ENCODE measurements around the gene BUB1. TPM values are rescaled to one million over a fixed set of nuclear protein-coding genes. Genes with fewer than 3 reads are reported as not detected.

Gene BUB1
- total RNA-seq, 1 experiment from 2014 or later = 80.2 TPM

DNA sequence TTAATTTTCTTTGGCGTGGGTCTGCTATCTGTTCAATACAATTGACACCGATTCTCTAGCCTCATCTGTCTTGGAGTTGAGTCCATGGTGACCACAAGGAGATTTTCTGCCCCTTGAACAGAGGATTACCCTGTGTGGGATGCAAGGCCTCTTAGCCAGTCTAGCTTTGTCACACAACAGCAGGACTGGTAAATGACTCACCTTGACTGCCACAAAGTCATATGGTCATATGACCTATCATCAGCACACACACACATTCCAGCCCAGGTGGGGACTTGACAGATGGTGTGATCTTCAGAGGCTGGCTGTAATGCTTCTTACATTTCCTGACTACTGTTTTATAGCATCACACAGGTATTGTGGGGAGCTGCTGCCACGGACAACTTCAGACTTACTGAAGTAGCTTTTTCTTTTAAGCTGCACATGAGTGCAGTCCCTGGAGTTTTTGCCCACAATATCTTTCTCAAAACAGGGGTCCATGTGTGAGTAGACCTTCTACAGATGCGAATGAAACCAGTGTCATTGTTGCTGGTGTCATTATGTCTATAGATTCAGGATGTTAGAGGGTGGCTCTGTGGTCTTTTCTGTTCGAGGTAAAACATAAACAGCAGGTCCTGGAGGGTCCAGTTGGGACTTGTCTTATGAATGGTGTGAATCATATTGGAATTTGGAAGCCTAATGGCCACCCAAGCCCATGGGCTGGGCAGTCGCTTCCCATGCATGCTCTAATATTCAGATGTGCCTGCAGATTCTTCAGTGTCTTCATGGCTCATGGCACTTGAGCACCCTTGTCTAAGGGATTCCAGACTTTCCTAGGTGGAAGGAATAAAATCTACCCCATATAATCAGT lies 35.9 kb upstream of the BUB1 start:
- no peak overlapping the region for H3K4me3 ChIP-seq (replicated peaks in 1 of 2; ENCODE audit: low read depth in 1 of 2, low read length in 2 of 2)
- RAD21 ChIA-PET (ENCODE audit: low non-redundant PET in 1 of 2, low total read pairs in 2 of 2, uncharacterized antibody in 2 of 2, unreplicated experiment in 2 of 2) = no interaction called here
- H3K9me2 ChIP-seq (ENCODE audit: insufficient read depth) = no peaks in the 10 kb centered on the region
- H3K9me3 ChIP-seq (ENCODE audit: control insufficient read depth in 1 of 2, insufficient read depth in 1 of 2, low read depth in 1 of 2, low read length in 2 of 2) = no peaks in the 10 kb centered on the region
- H4K20me1 ChIP-seq (ENCODE audit: insufficient read depth) = no peaks in the 10 kb centered on the region
- H2AFZ ChIP-seq (ENCODE audit: low read depth, low read length, poor library complexity, severe bottlenecking) = no peak overlapping the region
- H3K4me1 ChIP-seq (ENCODE audit: control insufficient read depth in 1 of 2, insufficient read depth in 2 of 2, low read length in 2 of 2) = peaks cover 0 to 8% of the 10 kb centered on the region in 2 experiments; a peak in 2 of 4 replicates
- no TSS peak for BruUV-seq (replicated peaks)
- intact Hi-C loops (cut with micrococcal nuclease) = no loop called here
- DNase-seq (ENCODE audit: low read depth, low spot score) (no peak), ATAC-seq (peak; percentile 74)
- no peaks in the 10 kb centered on the region for H3K79me2 ChIP-seq (ENCODE audit: insufficient read depth, low read length)
- H3K4me2 ChIP-seq (ENCODE audit: low read length) = peak overlapping the region; percentile 37; the same call in 1 of the 2 replicates
- TF ChIP-seq JUND (IDR thresholded peaks at IDR 0.05) = peak; percentile 41
- TF ChIP-seq RAD21 (IDR thresholded peaks at IDR 0.05; ENCODE audit: low read depth) = no peak
- TF ChIP-seq POLR2A (IDR thresholded peaks at IDR 0.05; ENCODE audit: borderline replicate concordance, extremely low read depth, insufficient read depth, insufficient read length) = no peak
- TF ChIP-seq CBX3 (IDR thresholded peaks at IDR 0.05; ENCODE audit: low read depth) = peak; percentile 26; the same call in 1 of the 2 replicates
- TF ChIP-seq, protein P1, sequence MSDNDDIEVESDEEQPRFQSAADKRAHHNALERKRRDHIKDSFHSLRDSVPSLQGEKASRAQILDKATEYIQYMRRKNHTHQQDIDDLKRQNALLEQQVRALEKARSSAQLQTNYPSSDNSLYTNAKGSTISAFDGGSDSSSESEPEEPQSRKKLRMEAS (IDR thresholded peaks at IDR 0.05) = peak; percentile 36; the same call in 1 of the 2 replicates
- TF ChIP-seq CEBPB (IDR thresholded peaks at IDR 0.05; ENCODE audit: low read depth) = no peak
- TF ChIP-seq SP1 (IDR thresholded peaks at IDR 0.05; ENCODE audit: low read depth) = 0 out of 2 replicates have a peak, but pooled peaks have one; percentile 18
- peak; percentile 51 for TF ChIP-seq FOSL1 (IDR thresholded peaks at IDR 0.05; ENCODE audit: low read depth)
- CTCF ChIA-PET = interaction anchor here (1.0 kb wide), 1 partner anchor 42 kb away, joined by 3 read pairs; no protein-coding TSS in a partner anchor
- H3K9ac ChIP-seq (ENCODE audit: low read length) = no peak overlapping the region
- H3K27ac ChIP-seq (ENCODE audit: low read depth, low read length) = no peak overlapping the region
- POLR2A ChIA-PET = no interaction called here
- no peaks in the 10 kb centered on the region for H3K36me3 ChIP-seq (ENCODE audit: control insufficient read depth in 1 of 2, insufficient read depth in 2 of 2, low read length in 2 of 2)
- H3K27me3 ChIP-seq (ENCODE audit: insufficient read depth, low read length) = no peaks in the 10 kb centered on the region; the same call in 1 of the 2 replicates

DNA sequence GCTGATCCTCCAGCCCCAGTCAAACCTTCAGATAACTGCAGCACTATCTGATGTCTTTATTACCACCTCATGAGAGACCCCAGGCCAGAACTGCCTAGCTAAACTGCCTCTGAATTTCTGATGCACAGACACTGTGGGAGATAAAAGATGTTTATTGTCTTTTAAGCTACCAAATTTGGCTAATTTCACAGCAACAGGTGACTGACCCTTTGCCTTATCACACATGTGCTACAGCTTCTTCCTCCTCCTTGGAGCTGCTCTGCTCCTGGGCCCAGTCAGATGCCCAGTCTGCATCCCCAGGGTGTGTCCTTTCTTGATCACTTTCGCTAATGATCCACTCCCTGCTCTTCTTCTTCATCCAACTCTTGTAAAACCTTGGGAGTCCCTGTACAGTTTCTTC lies 34.9 kb upstream of the BUB1 start:
- CTCF ChIA-PET = interaction anchor here (1.0 kb wide), 1 partner anchor 43 kb away, joined by 3 read pairs; no protein-coding TSS in a partner anchor
- no peak overlapping the region for H3K4me2 ChIP-seq (ENCODE audit: low read length)
- no peaks in the 10 kb centered on the region for H3K79me2 ChIP-seq (ENCODE audit: insufficient read depth, low read length)
- no peaks in the 10 kb centered on the region for H3K9me3 ChIP-seq (ENCODE audit: control insufficient read depth in 1 of 2, insufficient read depth in 1 of 2, low read depth in 1 of 2, low read length in 2 of 2)
- intact Hi-C loops (cut with micrococcal nuclease) = no loop called here
- RAD21 ChIA-PET (ENCODE audit: low non-redundant PET in 1 of 2, low total read pairs in 2 of 2, uncharacterized antibody in 2 of 2, unreplicated experiment in 2 of 2) = no interaction called here
- no peaks in the 10 kb centered on the region for H3K9me2 ChIP-seq (ENCODE audit: insufficient read depth)
- no peaks in the 10 kb centered on the region for H4K20me1 ChIP-seq (ENCODE audit: insufficient read depth)
- no peak overlapping the region for H2AFZ ChIP-seq (ENCODE audit: low read depth, low read length, poor library complexity, severe bottlenecking)
- H3K4me3 ChIP-seq (replicated peaks in 1 of 2; ENCODE audit: low read depth in 1 of 2, low read length in 2 of 2) = no peak overlapping the region
- POLR2A ChIA-PET = no interaction called here
- no peak for DNase-seq (ENCODE audit: low read depth, low spot score)
- BruUV-seq (replicated peaks) = no TSS peak
- H3K27me3 ChIP-seq (ENCODE audit: insufficient read depth, low read length) = peaks cover 4% of the 10 kb centered on the region
- H3K36me3 ChIP-seq (ENCODE audit: control insufficient read depth in 1 of 2, insufficient read depth in 2 of 2, low read length in 2 of 2) = no peaks in the 10 kb centered on the region
- no peak overlapping the region for H3K27ac ChIP-seq (ENCODE audit: low read depth, low read length)
- H3K9ac ChIP-seq (ENCODE audit: low read length) = no peak overlapping the region
- H3K4me1 ChIP-seq (ENCODE audit: control insufficient read depth in 1 of 2, insufficient read depth in 2 of 2, low read length in 2 of 2) = peaks cover 0 to 8% of the 10 kb centered on the region in 2 experiments; a peak in 2 of 4 replicates
- ATAC-seq = no peak
- no peak for TF ChIP-seq JUND (IDR thresholded peaks at IDR 0.05)
- no peak for TF ChIP-seq CEBPB (IDR thresholded peaks at IDR 0.05; ENCODE audit: low read depth)
- no peak for TF ChIP-seq FOSL1 (IDR thresholded peaks at IDR 0.05; ENCODE audit: low read depth)
- TF ChIP-seq ZNF274 (IDR thresholded peaks at IDR 0.05; ENCODE audit: low read depth, low read length) = no peak
- TF ChIP-seq, protein P2, sequence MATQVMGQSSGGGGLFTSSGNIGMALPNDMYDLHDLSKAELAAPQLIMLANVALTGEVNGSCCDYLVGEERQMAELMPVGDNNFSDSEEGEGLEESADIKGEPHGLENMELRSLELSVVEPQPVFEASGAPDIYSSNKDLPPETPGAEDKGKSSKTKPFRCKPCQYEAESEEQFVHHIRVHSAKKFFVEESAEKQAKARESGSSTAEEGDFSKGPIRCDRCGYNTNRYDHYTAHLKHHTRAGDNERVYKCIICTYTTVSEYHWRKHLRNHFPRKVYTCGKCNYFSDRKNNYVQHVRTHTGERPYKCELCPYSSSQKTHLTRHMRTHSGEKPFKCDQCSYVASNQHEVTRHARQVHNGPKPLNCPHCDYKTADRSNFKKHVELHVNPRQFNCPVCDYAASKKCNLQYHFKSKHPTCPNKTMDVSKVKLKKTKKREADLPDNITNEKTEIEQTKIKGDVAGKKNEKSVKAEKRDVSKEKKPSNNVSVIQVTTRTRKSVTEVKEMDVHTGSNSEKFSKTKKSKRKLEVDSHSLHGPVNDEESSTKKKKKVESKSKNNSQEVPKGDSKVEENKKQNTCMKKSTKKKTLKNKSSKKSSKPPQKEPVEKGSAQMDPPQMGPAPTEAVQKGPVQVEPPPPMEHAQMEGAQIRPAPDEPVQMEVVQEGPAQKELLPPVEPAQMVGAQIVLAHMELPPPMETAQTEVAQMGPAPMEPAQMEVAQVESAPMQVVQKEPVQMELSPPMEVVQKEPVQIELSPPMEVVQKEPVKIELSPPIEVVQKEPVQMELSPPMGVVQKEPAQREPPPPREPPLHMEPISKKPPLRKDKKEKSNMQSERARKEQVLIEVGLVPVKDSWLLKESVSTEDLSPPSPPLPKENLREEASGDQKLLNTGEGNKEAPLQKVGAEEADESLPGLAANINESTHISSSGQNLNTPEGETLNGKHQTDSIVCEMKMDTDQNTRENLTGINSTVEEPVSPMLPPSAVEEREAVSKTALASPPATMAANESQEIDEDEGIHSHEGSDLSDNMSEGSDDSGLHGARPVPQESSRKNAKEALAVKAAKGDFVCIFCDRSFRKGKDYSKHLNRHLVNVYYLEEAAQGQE (IDR thresholded peaks at IDR 0.05; ENCODE audit: low read depth) = no peak
- no peak for TF ChIP-seq YY1 (IDR thresholded peaks at IDR 0.05; ENCODE audit: extremely low read depth, insufficient replicate concordance, low read depth, low read length)
- no peak for TF ChIP-seq ELF1 (IDR thresholded peaks at IDR 0.05; ENCODE audit: borderline replicate concordance, low read depth)
- TF ChIP-seq ZFX (IDR thresholded peaks at IDR 0.05) = no peak
- no peak for TF ChIP-seq SRF (IDR thresholded peaks at IDR 0.05; ENCODE audit: low read depth)
